Gastroesophageal sphincter (tissue), 3 donors: ENCODE data around the gene BCDIN3D.

Source experiments
- POLR2A ChIP-seq, 2 donors: fragments of 450-650 bp; IDR thresholded peaks; one replicate each; pipeline ENCODE4 v1.6.1; 2017; ENCODE audit warnings: antibody characterized with exemption in 2 of 2, mild to moderate bottlenecking in 2 of 2, moderate library complexity in 1 of 2
- TF ChIP-seq, protein P1 (sequence below), 4 experiments: fragments of 200-600 bp in 2 of 4; fragments of 450-650 bp in 2 of 4; sonication (generic) in 1 of 4; IDR thresholded peaks; one replicate each; pipeline ENCODE4 v1.5.1; 2017 to 2019; ENCODE audit warnings: antibody characterized with exemption in 4 of 4, mild to moderate bottlenecking in 2 of 4, moderate library complexity in 2 of 4

DNA sequence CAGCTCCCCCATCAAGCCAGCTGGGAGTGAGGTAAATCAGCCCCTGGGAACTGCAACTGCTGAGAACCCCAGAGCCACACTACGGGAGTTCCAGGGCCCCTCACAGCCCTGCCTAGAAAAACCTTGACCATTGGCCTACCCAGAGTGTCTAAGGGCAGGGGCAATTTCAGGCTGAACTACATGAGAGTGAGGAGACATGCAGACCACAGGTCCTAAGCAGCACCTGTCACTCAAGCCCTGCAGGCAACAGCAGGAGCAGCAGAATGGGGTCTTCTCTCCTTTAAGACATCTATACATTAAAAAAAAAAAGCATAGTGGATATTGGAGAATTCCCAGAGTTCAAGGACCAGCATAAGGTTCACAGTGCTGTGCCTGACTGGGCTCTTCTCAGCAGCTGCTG, 19.6 kb downstream of the BCDIN3D start:
- no peak for TF ChIP-seq POLR2A (IDR thresholded peaks at IDR 0.05)
- TF ChIP-seq, protein P1, sequence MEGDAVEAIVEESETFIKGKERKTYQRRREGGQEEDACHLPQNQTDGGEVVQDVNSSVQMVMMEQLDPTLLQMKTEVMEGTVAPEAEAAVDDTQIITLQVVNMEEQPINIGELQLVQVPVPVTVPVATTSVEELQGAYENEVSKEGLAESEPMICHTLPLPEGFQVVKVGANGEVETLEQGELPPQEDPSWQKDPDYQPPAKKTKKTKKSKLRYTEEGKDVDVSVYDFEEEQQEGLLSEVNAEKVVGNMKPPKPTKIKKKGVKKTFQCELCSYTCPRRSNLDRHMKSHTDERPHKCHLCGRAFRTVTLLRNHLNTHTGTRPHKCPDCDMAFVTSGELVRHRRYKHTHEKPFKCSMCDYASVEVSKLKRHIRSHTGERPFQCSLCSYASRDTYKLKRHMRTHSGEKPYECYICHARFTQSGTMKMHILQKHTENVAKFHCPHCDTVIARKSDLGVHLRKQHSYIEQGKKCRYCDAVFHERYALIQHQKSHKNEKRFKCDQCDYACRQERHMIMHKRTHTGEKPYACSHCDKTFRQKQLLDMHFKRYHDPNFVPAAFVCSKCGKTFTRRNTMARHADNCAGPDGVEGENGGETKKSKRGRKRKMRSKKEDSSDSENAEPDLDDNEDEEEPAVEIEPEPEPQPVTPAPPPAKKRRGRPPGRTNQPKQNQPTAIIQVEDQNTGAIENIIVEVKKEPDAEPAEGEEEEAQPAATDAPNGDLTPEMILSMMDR (IDR thresholded peaks at IDR 0.05): no peak
